Activated CD8-positive, alpha-beta T cell treated with anti-CD3 and anti-CD28 coated beads for 36 hours (primary cell): Measurements from ENCODE around the gene MALL. TPM values are rescaled to one million over a fixed set of nuclear protein-coding genes. Genes with fewer than 3 reads are reported as not detected.
A peak's percentile ranks its signal among the peaks of the same experiment; 100 is the strongest.
"Not testable (repeated sequence)": the region's sequence is repeated elsewhere in the genome, so short reads cannot be mapped to it uniquely, and the experiment has no call there.

Experiments used
- ATAC-seq: fragments of 200-7000 bp; cut with Tn5 transposase; one replicate; pipeline ENCODE4 v1.10.0; 2021; ENCODE audit warnings: mild to moderate bottlenecking, moderate library complexity
- CTCF ChIA-PET: fragments of 350-600 bp; sonication (Branson Sonifier 250); formaldehyde crosslinking; loops from one replicate; lab custom pipeline; 2021; ENCODE audit warnings: antibody characterized with exemption; lab: Charles Lee
- POLR2A ChIA-PET: fragments of 350-600 bp; sonication (Branson Sonifier 250); formaldehyde crosslinking; loops from one replicate; lab custom pipeline; 2021; ENCODE audit warnings: antibody characterized with exemption; lab: Charles Lee
- DNase-seq: peaks from one replicate; pipeline ENCODE4 v3.0.0-alpha.2; 2020
- H3K27ac Mint-ChIP-seq: one replicate; pipeline ENCODE4 v1.8.0; 2021; ENCODE audit warnings: mild to moderate bottlenecking, mixed read lengths
- H3K27me3 Mint-ChIP-seq: one replicate; pipeline ENCODE4 v1.8.0; 2021; ENCODE audit warnings: mixed read lengths
- H3K36me3 Mint-ChIP-seq: one replicate; pipeline ENCODE4 v1.8.0; 2021; ENCODE audit warnings: low read depth, mixed read lengths
- H3K4me1 Mint-ChIP-seq: one replicate; pipeline ENCODE4 v1.8.0; 2021; ENCODE audit warnings: low read depth, mixed read lengths
- H3K4me3 Mint-ChIP-seq: one replicate; pipeline ENCODE4 v1.8.0; 2021; ENCODE audit warnings: mild to moderate bottlenecking, moderate library complexity, mixed read lengths
- H3K9me3 Mint-ChIP-seq: one replicate; pipeline ENCODE4 v1.8.0; 2021; ENCODE audit warnings: mixed read lengths
- CTCF ChIP-seq: fragments of 200-600 bp; IDR thresholded peaks from one replicate; pipeline ENCODE4 v1.8.0; 2022; ENCODE audit warnings: antibody characterized with exemption, mild to moderate bottlenecking
- intact Hi-C: fragments of 100-400 bp; cut with micrococcal nuclease; formaldehyde crosslinking; loops from one replicate; pipeline ENCODE4 v1.10.0; 2022
- total RNA-seq, 2 experiments: library from RNA; stranded (reverse); gene quantifications; one replicate each; pipeline ENCODE4 v1.2.3, GENCODE V29; 2021

MALL gene
- not detected for total RNA-seq

DNA sequence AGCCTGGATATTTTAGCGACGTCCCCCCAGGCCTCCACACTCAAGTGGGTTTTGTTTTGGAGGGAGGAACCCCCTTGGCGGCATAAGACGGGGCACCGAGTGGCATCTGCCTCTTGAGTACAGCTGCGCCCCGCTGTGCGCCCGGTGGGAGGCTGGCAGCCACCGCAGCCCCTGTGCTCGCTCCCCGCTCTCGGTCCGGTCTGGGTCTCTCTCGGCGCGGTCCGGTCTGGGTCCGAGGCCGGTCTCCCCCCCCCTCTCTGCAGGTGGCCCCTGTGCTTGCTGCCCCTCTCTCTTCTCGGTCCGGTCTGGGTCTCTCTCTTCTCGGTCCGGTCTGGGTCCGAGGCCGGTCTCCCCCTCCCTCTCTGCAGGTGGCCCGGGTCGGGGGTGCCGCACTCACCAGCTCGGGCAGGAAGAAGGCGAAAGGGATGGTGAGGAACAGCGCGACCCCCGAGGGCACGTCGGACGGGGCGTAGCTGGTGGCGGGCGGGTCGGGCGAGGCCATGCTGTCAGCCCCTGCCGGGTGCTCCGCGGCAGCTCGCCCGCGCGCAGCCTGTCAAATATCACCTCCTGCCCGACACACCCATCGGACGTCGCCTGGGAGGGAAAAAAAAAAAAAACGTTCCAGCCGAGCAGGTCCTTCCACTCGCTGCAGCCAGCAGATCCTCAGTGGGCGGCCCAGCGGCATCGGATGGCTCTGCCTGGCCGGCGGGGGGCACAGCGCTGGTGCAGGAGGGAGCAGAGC lies at the start of gene MALL:
Gene MALL (minus strand): TSS at position 532 of the 742 bp plus-strand sequence. CDS start 30 bp downstream, at position 502.
- peaks cover 52% of the 10 kb centered on the region for H3K27me3 Mint-ChIP-seq
- H3K4me3 Mint-ChIP-seq: no peak within 1 kb of the TSS
- no peaks in the 10 kb centered on the region for H3K4me1 Mint-ChIP-seq
- H3K27ac Mint-ChIP-seq: no peak within 1 kb of the TSS
- DNase-seq (peak; percentile 7), ATAC-seq (no peak)
- no peaks in the 10 kb centered on the region for H3K36me3 Mint-ChIP-seq
- no peak for TF ChIP-seq CTCF
- CTCF ChIA-PET: interaction anchor here (0.7 to 0.8 kb wide), 2 partner anchors 8 to 41 kb away, joined by 3 to 4 read pairs; no protein-coding TSS in a partner anchor
- intact Hi-C loops: no loop called here
- H3K9me3 Mint-ChIP-seq: peaks cover 2% of the 10 kb centered on the region
- POLR2A ChIA-PET: no interaction called here

DNA sequence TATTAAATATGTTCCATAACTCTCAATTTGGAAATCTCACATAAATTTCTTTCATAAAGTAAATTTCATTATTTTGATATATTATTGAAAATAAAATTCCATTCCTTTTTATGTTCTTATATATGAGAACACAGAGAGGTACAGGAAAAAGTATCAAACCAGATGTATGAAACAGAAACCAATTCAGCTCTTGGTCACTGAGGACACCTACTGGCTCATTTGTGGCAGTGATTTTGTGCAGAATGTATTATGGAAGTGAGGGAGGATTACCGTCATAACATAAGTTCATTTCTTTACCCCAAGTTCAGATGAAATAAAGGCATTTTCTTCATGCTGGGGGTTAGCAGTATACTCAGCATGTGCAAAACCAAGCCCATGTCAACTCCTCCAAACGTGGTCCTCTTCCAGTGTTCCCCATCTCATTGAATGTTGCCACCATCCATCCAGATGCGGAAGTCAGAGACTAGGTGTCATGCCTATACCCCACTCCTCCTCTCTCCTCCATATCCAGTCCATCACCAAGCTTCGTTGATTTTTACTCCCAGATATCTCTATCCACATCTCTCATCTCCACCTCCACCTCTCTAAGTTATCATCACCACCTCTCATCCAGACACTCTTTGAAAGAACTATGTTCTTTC lies 41.7 kb upstream of the MALL start:
- Mint-ChIP-seq H3K27ac (no peak overlapping the region), H3K4me3 (no peak overlapping the region), H3K9me3 (peaks cover 15% of the 10 kb centered on the region), H3K36me3 (peaks cover 10% of the 10 kb centered on the region), H3K27me3 (peaks cover 2% of the 10 kb centered on the region), H3K4me1 (peaks cover 11% of the 10 kb centered on the region)
- peak; percentile 78 for TF ChIP-seq CTCF
- DNase-seq (peak; percentile 53), ATAC-seq (peak; percentile 62)
- POLR2A ChIA-PET: no interaction called here
- CTCF ChIA-PET: interaction anchor here (0.8 to 2.1 kb wide), 9 partner anchors 9 to 62 kb away, joined by 3 to 13 read pairs (median 6); partner anchors contain the start of gene MALL
- intact Hi-C loops: no loop called here

DNA sequence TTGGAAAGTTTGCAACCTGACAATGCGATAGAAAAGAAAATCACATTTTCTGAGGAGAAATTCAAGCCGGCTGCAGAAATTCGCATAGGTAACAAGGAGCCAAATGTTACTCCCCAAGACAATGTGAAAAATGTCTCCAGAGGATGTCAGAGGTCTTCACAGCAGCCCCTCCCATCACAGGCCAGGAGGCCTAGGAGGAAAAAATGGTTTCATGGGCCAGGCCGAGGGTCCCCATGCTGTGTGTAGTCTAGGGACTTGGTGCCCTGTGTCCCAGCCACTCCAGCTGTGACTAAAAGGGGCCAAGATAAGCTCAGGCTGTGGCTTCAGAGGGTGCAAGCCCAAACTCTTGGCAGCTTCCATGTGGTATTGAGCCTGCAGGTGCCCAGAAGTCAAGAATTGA lies 39.2 kb upstream of the MALL start:
- POLR2A ChIA-PET: interaction anchor here (0.7 kb wide), 1 partner anchor 14 kb away, joined by 3 read pairs; no protein-coding TSS in a partner anchor
- ATAC-seq, intact Hi-C loops, DNase-seq, H3K4me3 Mint-ChIP-seq, H3K27ac Mint-ChIP-seq, CTCF ChIA-PET, H3K27me3 Mint-ChIP-seq: not testable (repeated sequence)
- Mint-ChIP-seq H3K36me3 (peaks cover 10% of the 10 kb centered on the region), H3K9me3 (peaks cover 15% of the 10 kb centered on the region), H3K4me1 (peaks cover 14% of the 10 kb centered on the region)

- H3K4me3 Mint-ChIP-seq, DNase-seq, POLR2A ChIA-PET, H3K27me3 Mint-ChIP-seq, CTCF ChIA-PET, H3K27ac Mint-ChIP-seq, intact Hi-C loops, ATAC-seq: not testable (repeated sequence)
- Mint-ChIP-seq H3K4me1 (peaks cover 20% of the 10 kb centered on the region), H3K36me3 (peaks cover 10% of the 10 kb centered on the region), H3K9me3 (peaks cover 15% of the 10 kb centered on the region)
These were observed 38.6 kb upstream of the MALL start for GRCh38 chr2:110154188-110154587.

DNA sequence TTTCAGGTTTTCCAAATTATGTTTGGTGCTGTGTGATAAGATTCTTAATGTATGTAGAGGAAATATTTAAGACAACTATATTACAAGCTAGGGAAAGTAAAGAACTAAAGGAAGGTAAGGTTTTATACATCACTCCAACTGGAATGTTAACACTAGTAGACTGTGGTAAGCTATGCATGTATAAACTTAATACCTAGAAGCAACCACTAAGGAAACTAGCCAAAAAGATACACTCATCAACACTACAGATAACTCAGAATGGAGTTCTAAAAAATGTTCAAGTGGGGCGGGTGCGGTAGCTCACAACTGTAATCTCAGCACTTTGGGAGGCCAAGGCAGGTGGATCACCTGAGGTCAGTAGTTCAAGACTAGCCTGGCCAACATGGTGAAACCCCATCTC lies 37.8 kb upstream of the MALL start:
- POLR2A ChIA-PET: no interaction called here
- DNase-seq: no peak
- Mint-ChIP-seq H3K27ac (no peak overlapping the region), H3K9me3 (peaks cover 15% of the 10 kb centered on the region), H3K4me1 (peaks cover 22% of the 10 kb centered on the region), H3K36me3 (peaks cover 12% of the 10 kb centered on the region), H3K27me3 (peaks cover 2% of the 10 kb centered on the region), H3K4me3 (no peak overlapping the region)
- CTCF ChIA-PET: no interaction called here
- TF ChIP-seq CTCF: no peak
- no peak for ATAC-seq
- intact Hi-C loops: no loop called here

GRCh38 chr2:110152943-110153342 lies 37.3 kb upstream of the MALL start:
- no peak for TF ChIP-seq CTCF
- peaks cover 17% of the 10 kb centered on the region for H3K9me3 Mint-ChIP-seq
- H3K4me3 Mint-ChIP-seq: no peak overlapping the region
- intact Hi-C loops: no loop called here
- POLR2A ChIA-PET: no interaction called here
- peaks cover 2% of the 10 kb centered on the region for H3K27me3 Mint-ChIP-seq
- DNase-seq: no peak
- peaks cover 12% of the 10 kb centered on the region for H3K36me3 Mint-ChIP-seq
- H3K4me1 Mint-ChIP-seq: peaks cover 22% of the 10 kb centered on the region
- H3K27ac Mint-ChIP-seq: no peak overlapping the region
- no peak for ATAC-seq
- CTCF ChIA-PET: no interaction called here
